RWPE2 (cell line): ENCODE results near the gene PAK1.

Experiments used
- ATAC-seq: fragments of 200-7000 bp; cut with Tn5 transposase; 3 replicates; pipeline ENCODE4 v1.9.1; 2021; ENCODE audit warnings: low read depth
- DNase-seq: peaks from one replicate; pipeline ENCODE4 v3.0.0-alpha.2; 2020; ENCODE audit warnings: low spot score
- H3K27ac ChIP-seq: fragments of 450-650 bp; 2 replicates; pipeline ENCODE4 v1.5.1; 2017; ENCODE audit warnings: mild to moderate bottlenecking; ENCODE audit not compliant: poor library complexity, severe bottlenecking
- H3K27me3 ChIP-seq: fragments of 250-450 bp; sonication (Bioruptor Pico); 2 replicates; pipeline ENCODE4 v1.5.1; 2021; ENCODE audit warnings: mild to moderate bottlenecking, moderate library complexity; ENCODE audit not compliant: insufficient read depth, poor library complexity, severe bottlenecking
- H3K36me3 ChIP-seq: fragments of 250-450 bp; sonication (Bioruptor Pico); 2 replicates; pipeline ENCODE4 v1.5.1; 2020; ENCODE audit warnings: low read depth, mild to moderate bottlenecking, moderate library complexity
- H3K4me1 ChIP-seq: fragments of 250-450 bp; sonication (Bioruptor Pico); 2 replicates; pipeline ENCODE4 v1.5.1; 2021; ENCODE audit warnings: mild to moderate bottlenecking, moderate library complexity; ENCODE audit not compliant: insufficient read depth, poor library complexity, severe bottlenecking
- H3K4me3 ChIP-seq: fragments of 250-450 bp; sonication (Bioruptor Pico); 2 replicates; pipeline ENCODE4 v1.5.1; 2021; ENCODE audit warnings: mild to moderate bottlenecking, moderate library complexity; ENCODE audit not compliant: severe bottlenecking
- H3K9me3 ChIP-seq: fragments of 250-450 bp; sonication (Bioruptor Pico); 2 replicates; pipeline ENCODE4 v1.5.1; 2021; ENCODE audit warnings: mild to moderate bottlenecking, moderate library complexity; ENCODE audit not compliant: severe bottlenecking
- CTCF ChIP-seq: fragments of 450-650 bp; IDR thresholded peaks from one replicate; pipeline ENCODE4 v1.5.1; 2017; ENCODE audit warnings: mild to moderate bottlenecking, moderate library complexity; ENCODE audit not compliant: poor library complexity, severe bottlenecking

PAK1 gene

GRCh38 chr11:77418155-77418970, 55.5 kb downstream of the PAK1 start:
- ATAC-seq (no peak), DNase-seq (no peak)
- Histone ChIP-seq H3K27me3 (no peaks in the 10 kb centered on the region), H3K27ac (no peak overlapping the region), H3K4me3 (no peak overlapping the region), H3K4me1 (no peaks in the 10 kb centered on the region), H3K9me3 (no peaks in the 10 kb centered on the region), H3K36me3 (no peaks in the 10 kb centered on the region)
- no peak for TF ChIP-seq CTCF

GRCh38 chr11:77416357-77416756, 57.5 kb downstream of the PAK1 start:
- Histone ChIP-seq H3K9me3 (no peaks in the 10 kb centered on the region), H3K27ac (no peak overlapping the region), H3K36me3 (no peaks in the 10 kb centered on the region), H3K27me3 (no peaks in the 10 kb centered on the region), H3K4me3 (no peak overlapping the region), H3K4me1 (no peaks in the 10 kb centered on the region)
- DNase-seq (no peak), ATAC-seq (no peak)
- TF ChIP-seq CTCF, result no peak

DNA sequence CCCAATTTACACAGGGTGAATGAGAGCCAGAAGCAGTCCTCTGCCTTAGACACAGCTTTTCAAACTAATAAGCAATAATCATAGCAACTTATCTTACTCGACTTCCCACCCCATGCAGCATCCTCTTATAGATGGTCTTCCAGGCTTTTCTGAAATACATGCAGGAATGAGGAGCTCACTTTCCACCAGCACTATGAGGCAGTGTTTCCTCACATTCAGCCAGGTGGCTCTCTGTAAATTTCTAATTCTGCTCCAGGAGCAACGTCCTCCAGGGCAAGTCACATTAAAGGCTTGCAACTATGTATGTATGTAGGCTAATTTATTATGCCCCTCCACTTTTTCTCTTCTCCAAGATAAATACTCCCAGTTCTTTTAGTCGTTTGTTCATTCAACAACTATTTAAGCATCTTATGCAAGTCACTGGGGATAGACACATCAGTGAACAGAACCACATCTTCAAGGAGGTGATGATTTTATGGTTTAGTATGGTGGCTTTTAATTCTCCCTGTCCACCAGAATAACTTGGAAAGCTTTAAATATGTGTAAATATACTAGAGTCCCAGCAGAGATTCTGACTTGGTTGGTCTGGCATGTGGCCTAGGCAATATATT, 59.9 kb downstream of the PAK1 start:
- no peak for ATAC-seq
- H3K4me3 ChIP-seq, result no peak overlapping the region
- no peak for DNase-seq
- H3K9me3 ChIP-seq, result no peaks in the 10 kb centered on the region
- no peaks in the 10 kb centered on the region for H3K36me3 ChIP-seq
- peak; percentile 22 for TF ChIP-seq CTCF
- no peaks in the 10 kb centered on the region for H3K27me3 ChIP-seq
- no peaks in the 10 kb centered on the region for H3K4me1 ChIP-seq
- no peak overlapping the region for H3K27ac ChIP-seq

DNA sequence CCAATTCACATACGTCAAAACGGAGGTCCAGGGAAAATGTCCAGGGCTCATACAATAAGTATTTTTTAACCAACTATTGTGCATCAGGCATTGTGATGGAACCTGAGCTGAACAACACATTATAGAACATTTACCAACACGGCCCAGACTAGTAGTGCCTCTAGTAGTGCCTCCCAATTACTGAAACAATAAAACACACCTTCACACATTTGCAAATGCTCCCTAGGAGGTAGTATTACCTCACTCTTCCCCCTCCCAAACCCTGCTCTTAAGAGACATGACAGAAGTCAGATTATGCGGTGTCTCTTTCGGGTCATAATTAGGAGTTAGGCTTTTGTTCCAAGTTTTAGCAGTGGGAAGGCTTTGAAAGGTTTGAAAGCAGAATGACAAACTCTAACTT, 61.1 kb downstream of the PAK1 start:
- DNase-seq (no peak), ATAC-seq (no peak)
- no peak overlapping the region for H3K27ac ChIP-seq
- H3K9me3 ChIP-seq, result no peaks in the 10 kb centered on the region
- TF ChIP-seq CTCF, result no peak
- no peak overlapping the region for H3K4me3 ChIP-seq
- no peaks in the 10 kb centered on the region for H3K36me3 ChIP-seq
- H3K4me1 ChIP-seq, result peaks cover 4% of the 10 kb centered on the region
- no peaks in the 10 kb centered on the region for H3K27me3 ChIP-seq
